Common myeloid progenitor, CD34-positive (primary cell): Measurements from ENCODE around the gene EME2.

Experiments used
- CTCF ChIA-PET: fragments of 350-600 bp; sonication (Branson Sonifier 250); formaldehyde crosslinking; loops from one replicate; lab custom pipeline; 2021; ENCODE audit warnings: antibody characterized with exemption; lab: Charles Lee
- POLR2A ChIA-PET: fragments of 350-600 bp; sonication (Branson Sonifier 250); formaldehyde crosslinking; loops from one replicate; lab custom pipeline; 2021; ENCODE audit warnings: antibody characterized with exemption; lab: Charles Lee
- DNase-seq, 3 donors: peaks; one replicate each; pipeline versions ENCODE4 v3.0.0 to v3.0.0-alpha.2; 2013
- H3K27ac ChIP-seq, 2 experiments: 1 replicate in 1 of 2; 2 replicates in 1 of 2; pipeline ENCODE4 v1.7.0; 2013; ENCODE audit warnings: inconsistent platforms in 2 of 2, low read length in 2 of 2, mild to moderate bottlenecking in 2 of 2, low read depth in 1 of 2, moderate library complexity in 1 of 2; ENCODE audit not compliant: severe bottlenecking in 2 of 2, insufficient read depth in 1 of 2, poor library complexity in 1 of 2
- H3K27me3 ChIP-seq, 5 experiments: replicated peaks in 2 of 5; 1 replicate in 3 of 5; 2 replicates in 2 of 5; pipeline versions ENCODE4 v1.6.1 to v1.7.0; 2013; ENCODE audit warnings: low read length in 4 of 5, mild to moderate bottlenecking in 2 of 5, moderate library complexity in 2 of 5, inconsistent platforms in 1 of 5; ENCODE audit not compliant: insufficient read depth in 5 of 5, control insufficient read depth in 4 of 5
- H3K36me3 ChIP-seq, 4 experiments: 1 replicate in 2 of 4; 2 replicates in 2 of 4; pipeline versions ENCODE4 v1.6.1 to v1.7.0; 2013; ENCODE audit warnings: low read length in 3 of 4, control low read depth in 1 of 4, mild to moderate bottlenecking in 1 of 4; ENCODE audit not compliant: control insufficient read depth in 4 of 4, insufficient read depth in 4 of 4
- H3K4me1 ChIP-seq, 4 experiments: 1 replicate in 3 of 4; 2 replicates in 1 of 4; pipeline versions ENCODE4 v1.6.1 to v1.7.1; 2013; ENCODE audit warnings: low read length in 3 of 4, mild to moderate bottlenecking in 3 of 4, control low read depth in 1 of 4, inconsistent platforms in 1 of 4, moderate library complexity in 1 of 4; ENCODE audit not compliant: control insufficient read depth in 4 of 4, insufficient read depth in 4 of 4; ENCODE audit errors: control extremely low read depth in 1 of 4
- H3K4me3 ChIP-seq, 7 experiments: 1 replicate in 4 of 7; 2 replicates in 3 of 7; pipeline versions ENCODE4 v1.5.1 to v1.7.0; 2013; ENCODE audit warnings: mild to moderate bottlenecking in 7 of 7, low read length in 6 of 7, moderate library complexity in 6 of 7, inconsistent platforms in 2 of 7, low read depth in 2 of 7, control low read depth in 1 of 7; ENCODE audit not compliant: insufficient read depth in 4 of 7, control insufficient read depth in 1 of 7; ENCODE audit errors: extremely low read depth in 1 of 7
- H3K9me3 ChIP-seq, 5 experiments: 1 replicate in 4 of 5; 2 replicates in 1 of 5; pipeline versions ENCODE4 v1.6.1 to v1.7.1; 2013; ENCODE audit warnings: low read length in 4 of 5, mild to moderate bottlenecking in 2 of 5, inconsistent platforms in 1 of 5, low read depth in 1 of 5, moderate library complexity in 1 of 5; ENCODE audit not compliant: control insufficient read depth in 4 of 5, insufficient read depth in 2 of 5; ENCODE audit errors: control extremely low read depth in 1 of 5
- WGBS: methylation state at CpG from one replicate; pipeline ENCODE4 v1.1.5; 2013; ENCODE audit not compliant: insufficient coverage; 5-methylcytosine and 5-hydroxymethylcytosine counted together

Gene EME2

DNA sequence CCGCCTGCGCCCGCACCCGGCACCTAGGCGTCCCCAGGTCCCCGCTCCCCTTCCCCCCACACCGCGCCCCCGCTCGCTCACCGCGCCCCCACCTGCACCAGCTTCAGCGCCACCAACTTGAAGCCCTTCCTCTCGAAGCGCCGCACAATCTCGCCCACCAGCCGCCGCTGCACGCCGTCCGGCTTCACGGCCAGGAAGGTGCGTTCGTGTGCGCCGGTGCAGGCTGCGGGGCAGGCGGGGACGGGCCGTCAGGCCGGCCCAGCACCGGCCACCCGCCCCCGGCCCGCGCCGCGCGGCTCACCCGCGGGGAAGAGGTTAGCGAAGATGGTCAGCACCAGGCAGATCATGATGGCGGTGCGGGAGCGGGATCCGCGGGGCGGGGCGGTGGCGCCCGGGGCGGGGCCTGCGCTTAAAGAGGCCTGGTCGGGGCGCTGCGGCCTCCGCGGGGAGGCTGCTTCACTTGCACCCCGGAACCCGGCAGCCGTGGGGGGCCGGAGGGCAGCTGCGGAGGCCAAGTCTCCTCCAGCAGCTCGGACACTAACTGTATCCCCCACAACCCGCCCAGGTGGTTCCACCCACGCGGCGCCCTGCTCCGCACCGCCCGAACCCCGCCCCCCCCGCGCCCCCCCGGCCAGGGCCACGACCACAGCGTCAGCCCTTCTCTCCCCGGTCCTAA, 1.3 kb upstream of the EME2 start, which contains the start of gene NME3:
NME3 (minus strand) TSS at position 356 of the 676 bp plus-strand sequence; CDS start at position 347, 9 bp downstream.
- peak within 1 kb of the TSS; percentile 73 to 94 (median 84) for H3K4me3 ChIP-seq
- ChIA-PET POLR2A (interaction anchor here (1.5 kb wide), 1 partner anchor 11 kb away, joined by 3 read pairs; the partner anchor contains the start of genes NUBP2 and SPSB3), CTCF (interaction anchor here (1.7 kb wide), 1 partner anchor 11 kb away, joined by 5 read pairs; the partner anchor contains the start of gene NUBP2)
- H3K4me1 ChIP-seq = peaks cover 5 to 34% (median 32%) of the 10 kb centered on the region in 4 experiments
- H3K27me3 ChIP-seq = no peaks in the 10 kb centered on the region
- no peaks in the 10 kb centered on the region for H3K9me3 ChIP-seq
- DNase-seq = peak; percentile 44 to 65 (median 57)
- under 1% methylated on average over 53 of the region's 79 CpGs for WGBS
- H3K27ac ChIP-seq = peak within 1 kb of the TSS in 1 of 2 experiments; percentile 79
- H3K36me3 ChIP-seq = peaks cover 5 to 61% (median 29%) of the 10 kb centered on the region in 4 experiments

DNA sequence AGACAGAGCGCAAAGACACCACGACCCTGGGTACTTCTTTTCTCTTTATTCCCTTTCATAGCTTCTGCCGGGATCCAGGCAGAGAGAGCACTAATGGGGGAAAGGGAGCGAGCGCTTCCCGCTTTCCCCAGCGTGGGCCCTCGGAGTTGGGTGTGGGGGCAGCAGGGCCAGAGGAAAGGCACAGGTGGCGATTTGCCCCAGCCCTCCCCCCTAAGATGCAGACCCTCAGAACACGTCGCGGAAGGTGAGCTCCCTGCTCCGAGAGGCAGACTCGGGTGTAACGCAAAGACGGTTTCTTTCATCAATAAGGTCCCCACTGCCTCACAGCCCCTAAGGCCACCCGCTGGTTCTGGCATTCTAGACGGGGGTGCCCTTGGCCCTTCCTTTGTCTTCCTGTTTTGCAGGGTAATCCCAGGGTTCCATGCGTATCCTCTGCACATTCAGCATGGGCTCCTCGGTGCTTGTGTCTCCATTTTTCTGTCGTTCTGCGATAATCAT, 697 bp upstream of the EME2 start:
- POLR2A ChIA-PET = interaction anchor here (1.5 kb wide), 1 partner anchor 11 kb away, joined by 3 read pairs; the partner anchor contains the start of genes NUBP2 and SPSB3
- H3K36me3 ChIP-seq = peaks cover 5 to 65% (median 30%) of the 10 kb centered on the region in 4 experiments
- H3K4me1 ChIP-seq = peaks cover 5 to 34% (median 32%) of the 10 kb centered on the region in 4 experiments
- no peaks in the 10 kb centered on the region for H3K27me3 ChIP-seq
- CTCF ChIA-PET = interaction anchor here (1.7 kb wide), 1 partner anchor 11 kb away, joined by 5 read pairs; the partner anchor contains the start of gene NUBP2
- peak overlapping the region in 1 of 2 experiments; percentile 79 for H3K27ac ChIP-seq
- peak overlapping the region; percentile 69 to 94 (median 84) for H3K4me3 ChIP-seq
- DNase-seq = no peak
- H3K9me3 ChIP-seq = no peaks in the 10 kb centered on the region
- WGBS = 28% methylated on average over 17 of the region's 22 CpGs

DNA sequence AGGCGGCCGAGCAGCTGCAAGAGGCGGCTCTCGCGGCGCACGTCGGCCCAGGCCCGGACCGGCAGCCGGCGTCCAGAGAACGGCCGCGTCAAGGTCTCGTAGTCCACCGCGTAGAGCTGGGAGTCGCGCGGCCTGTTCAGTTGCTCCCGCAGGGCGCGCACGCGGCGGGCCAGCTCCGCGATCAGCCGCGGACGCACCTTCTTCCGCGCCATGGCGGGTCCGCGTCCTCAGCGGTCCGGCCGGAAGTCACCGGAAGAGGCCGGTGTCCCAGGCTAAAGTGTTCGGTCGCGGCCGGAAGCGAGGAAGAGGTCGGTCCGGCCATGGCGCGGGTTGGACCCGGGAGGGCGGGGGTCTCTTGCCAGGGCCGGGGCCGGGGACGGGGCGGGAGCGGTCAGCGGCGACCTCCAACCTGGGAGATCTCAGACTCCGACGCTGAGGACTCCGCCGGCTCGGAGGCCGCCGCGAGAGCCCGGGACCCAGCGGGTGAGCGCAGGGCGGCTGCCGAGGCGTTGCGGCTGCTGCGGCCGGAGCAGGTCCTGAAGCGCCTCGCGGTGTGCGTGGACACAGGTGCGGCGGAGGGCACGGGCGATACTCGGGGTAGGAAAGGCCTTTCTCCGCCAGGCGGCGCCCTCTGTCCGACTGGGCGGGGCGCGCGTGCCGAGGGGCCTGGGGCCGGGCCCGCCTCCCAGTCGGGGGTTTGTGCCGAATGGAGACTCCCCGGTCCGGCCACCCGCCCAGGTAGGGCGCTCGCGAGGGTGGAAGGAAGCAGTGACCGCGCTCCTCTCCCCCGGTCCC, 495 bp downstream of the EME2 start, which contains the start of gene MRPS34:
MRPS34 (minus strand) TSS at position 227 of the 795 bp plus-strand sequence; CDS start at position 212, 15 bp downstream.
- Histone ChIP-seq H3K4me1 (peaks cover 5 to 34% (median 32%) of the 10 kb centered on the region in 4 experiments), H3K27ac (peak within 1 kb of the TSS; percentile 66 to 79), H3K36me3 (peaks cover 0 to 65% (median 29%) of the 10 kb centered on the region in 4 experiments), H3K9me3 (no peaks in the 10 kb centered on the region), H3K27me3 (no peaks in the 10 kb centered on the region), H3K4me3 (peak within 1 kb of the TSS; percentile 69 to 94 (median 84))
- POLR2A ChIA-PET = interaction anchor here (0.7 to 1.5 kb wide), 3 partner anchors 9 to 40 kb away, joined by 3 to 4 read pairs (median 3); partner anchors contain the start of genes NUBP2 and SPSB3
- 0% methylated on average over 101 of the region's 108 CpGs for WGBS
- CTCF ChIA-PET = interaction anchor here (0.6 to 2.3 kb wide), 6 partner anchors 9 to 49 kb away, joined by 3 to 10 read pairs (median 4); partner anchors contain the start of genes NUBP2 and SPSB3
- DNase-seq = peak; percentile 82 to 87 (median 85)

DNA sequence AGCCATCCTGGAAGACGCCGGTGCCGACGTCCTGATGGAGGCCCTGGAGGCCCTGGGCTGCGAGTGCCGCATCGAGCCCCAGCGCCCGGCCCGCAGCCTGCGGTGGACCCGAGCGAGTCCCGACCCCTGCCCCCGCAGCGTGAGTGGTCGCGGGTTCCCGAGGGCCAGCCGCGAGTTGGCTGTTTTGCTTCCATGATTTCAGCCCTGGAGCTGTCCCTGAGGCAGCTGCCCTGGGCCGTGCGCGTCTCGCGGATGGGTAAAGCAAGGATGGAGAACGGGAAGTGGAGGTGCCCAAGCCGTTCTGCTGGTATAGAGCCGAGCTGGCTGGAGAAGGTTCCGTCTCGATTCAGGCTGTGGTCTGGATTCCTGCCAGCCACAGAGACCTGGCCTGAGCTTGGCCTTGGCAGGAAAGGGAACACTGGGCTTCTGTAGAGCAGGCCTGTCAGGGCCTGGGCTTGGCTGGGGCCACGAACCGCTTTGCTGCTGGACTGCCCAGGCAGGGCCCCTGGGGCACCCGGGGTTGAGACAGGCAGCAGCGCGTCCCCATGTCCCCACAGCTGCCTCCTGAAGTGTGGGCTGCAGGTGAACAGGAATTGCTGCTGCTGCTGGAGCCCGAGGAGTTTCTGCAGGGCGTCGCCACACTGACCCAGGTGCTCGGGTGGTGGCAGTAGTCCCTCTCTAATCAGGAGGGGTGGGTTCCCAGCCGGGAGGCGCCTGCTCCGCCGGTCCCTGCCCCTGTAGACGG, 1.3 kb downstream of the EME2 start:
- Histone ChIP-seq H3K4me1 (peaks cover 5 to 34% (median 32%) of the 10 kb centered on the region in 4 experiments), H3K4me3 (peak overlapping the region; percentile 69 to 94 (median 84)), H3K9me3 (no peaks in the 10 kb centered on the region), H3K36me3 (peaks cover 0 to 64% (median 27%) of the 10 kb centered on the region in 4 experiments), H3K27me3 (no peaks in the 10 kb centered on the region), H3K27ac (peak overlapping the region; percentile 66 to 79)
- CTCF ChIA-PET = interaction anchor here (1.0 to 2.3 kb wide), 5 partner anchors 8 to 153 kb away, joined by 3 to 10 read pairs (median 4); partner anchors contain the start of genes NUBP2 and SPSB3
- WGBS = 12% methylated on average over 37 of the region's 45 CpGs
- peak in 2 of 3 donors; percentile 15 to 41 for DNase-seq
- POLR2A ChIA-PET = interaction anchor here (0.6 to 1.1 kb wide), 2 partner anchors 8 to 96 kb away, joined by 3 read pairs; partner anchors contain the start of gene JPT2

DNA sequence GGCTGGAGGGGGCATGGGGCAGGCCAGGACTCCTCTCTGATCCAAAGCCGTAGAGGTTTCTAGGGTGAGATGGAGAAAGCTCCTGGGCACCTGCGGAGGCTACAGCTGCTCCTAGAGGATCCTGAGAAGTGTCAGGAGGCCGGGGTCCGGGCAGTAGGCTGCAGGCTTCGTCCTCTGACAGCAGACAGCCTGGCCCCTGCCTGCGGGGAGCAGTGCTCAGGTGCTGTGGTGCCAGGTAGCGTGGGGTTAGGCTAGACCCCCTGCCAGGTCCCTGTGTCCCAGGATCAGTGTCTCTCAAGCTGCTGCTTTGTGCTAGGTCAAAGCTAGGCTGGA, 1.8 kb downstream of the EME2 start:
- Histone ChIP-seq H3K4me1 (peaks cover 5 to 34% (median 32%) of the 10 kb centered on the region in 4 experiments), H3K9me3 (no peaks in the 10 kb centered on the region), H3K27me3 (no peaks in the 10 kb centered on the region), H3K36me3 (peaks cover 0 to 64% (median 29%) of the 10 kb centered on the region in 4 experiments), H3K27ac (no peak overlapping the region), H3K4me3 (peak overlapping the region in 5 of 7 experiments; percentile 34 to 94 (median 88))
- 92% methylated on average over 7 of the region's 7 CpGs for WGBS
- ChIA-PET CTCF (interaction anchor here (1.0 to 2.3 kb wide), 5 partner anchors 8 to 152 kb away, joined by 3 to 10 read pairs (median 4); partner anchors contain the start of genes NUBP2 and SPSB3), POLR2A (interaction anchor here (0.6 to 1.1 kb wide), 2 partner anchors 7 to 97 kb away, joined by 3 read pairs; partner anchors contain the start of gene JPT2)
- DNase-seq = no peak
